Measurements from ENCODE around the gene TRAPPC11. TPM values are rescaled to one million over a fixed set of nuclear protein-coding genes. Genes with fewer than 3 reads are reported as not detected.

Gene TRAPPC11
- total RNA-seq, 2 experiments from 2014 or later = 14.7 to 19.2 TPM

- TF ChIP-seq, protein P1, sequence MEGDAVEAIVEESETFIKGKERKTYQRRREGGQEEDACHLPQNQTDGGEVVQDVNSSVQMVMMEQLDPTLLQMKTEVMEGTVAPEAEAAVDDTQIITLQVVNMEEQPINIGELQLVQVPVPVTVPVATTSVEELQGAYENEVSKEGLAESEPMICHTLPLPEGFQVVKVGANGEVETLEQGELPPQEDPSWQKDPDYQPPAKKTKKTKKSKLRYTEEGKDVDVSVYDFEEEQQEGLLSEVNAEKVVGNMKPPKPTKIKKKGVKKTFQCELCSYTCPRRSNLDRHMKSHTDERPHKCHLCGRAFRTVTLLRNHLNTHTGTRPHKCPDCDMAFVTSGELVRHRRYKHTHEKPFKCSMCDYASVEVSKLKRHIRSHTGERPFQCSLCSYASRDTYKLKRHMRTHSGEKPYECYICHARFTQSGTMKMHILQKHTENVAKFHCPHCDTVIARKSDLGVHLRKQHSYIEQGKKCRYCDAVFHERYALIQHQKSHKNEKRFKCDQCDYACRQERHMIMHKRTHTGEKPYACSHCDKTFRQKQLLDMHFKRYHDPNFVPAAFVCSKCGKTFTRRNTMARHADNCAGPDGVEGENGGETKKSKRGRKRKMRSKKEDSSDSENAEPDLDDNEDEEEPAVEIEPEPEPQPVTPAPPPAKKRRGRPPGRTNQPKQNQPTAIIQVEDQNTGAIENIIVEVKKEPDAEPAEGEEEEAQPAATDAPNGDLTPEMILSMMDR (IDR thresholded peaks at IDR 0.05) = no peak
- Mint-ChIP-seq H3K36me3 (ENCODE audit: low read depth) (peaks cover 34% of the 10 kb centered on the region), H3K4me1 (ENCODE audit: low read depth) (peaks cover 53% of the 10 kb centered on the region), H3K27me3 (no peaks in the 10 kb centered on the region), H3K4me3 (peak overlapping the region; percentile 94), H3K27ac (peak overlapping the region; percentile 93), H3K9me3 (no peaks in the 10 kb centered on the region)
- Histone ChIP-seq H3K4me3 (ENCODE audit: low read length) (peak overlapping the region; percentile 81), H3K27ac (ENCODE audit: low read depth in 1 of 2, low read length in 2 of 2) (peak overlapping the region in 1 of 2 donors; percentile 61), H3K4me1 (ENCODE audit: insufficient read depth, low read length) (peaks cover 24% of the 10 kb centered on the region), H3K27me3 (ENCODE audit: control insufficient read depth in 1 of 2, insufficient read depth in 2 of 2, low read length in 2 of 2) (no peaks in the 10 kb centered on the region), H3K9me3 (ENCODE audit: control insufficient read depth in 1 of 2, insufficient read depth in 1 of 2, low read length in 2 of 2) (no peaks in the 10 kb centered on the region), H3K36me3 (ENCODE audit: insufficient read depth, low read length) (peaks cover 10% of the 10 kb centered on the region)
- CTCF ChIA-PET = no interaction called here
- no peak for ATAC-seq (ENCODE audit: poor library complexity)
- POLR2A ChIA-PET = interaction anchor here (0.9 to 2.1 kb wide), 3 partner anchors 12 to 214 kb away, joined by 3 to 14 read pairs (median 13); partner anchors contain the start of genes CDKN2AIP and ING2
- intact Hi-C loops (cut with DNase I, micrococcal nuclease) = loop anchor here (1.0 to 10.0 kb wide), 6 partner anchors 152 to 1166 kb away; partner anchors contain the start of genes ACSL1 (in 1 of the 2), CDKN2AIP (in 1 of the 2) and ING2 (in 1 of the 2)
- peak in 9 of 14 experiments; percentile 2 to 52 (median 12) for DNase-seq
Observed at GRCh38 chr4:183658362-183659028, 598 bp upstream of the TRAPPC11 start.

- ChIA-PET CTCF (no interaction called here), POLR2A (interaction anchor here (0.6 to 2.1 kb wide), 7 partner anchors 10 to 216 kb away, joined by 3 to 14 read pairs (median 3); partner anchors contain the start of genes CDKN2AIP and ING2)
- ATAC-seq (ENCODE audit: poor library complexity) = no peak
- H3K9me3 Mint-ChIP-seq = no peaks in the 10 kb centered on the region
- Histone ChIP-seq H3K9me3 (ENCODE audit: control insufficient read depth in 1 of 2, insufficient read depth in 1 of 2, low read length in 2 of 2) (no peaks in the 10 kb centered on the region), H3K27ac (ENCODE audit: low read depth in 1 of 2, low read length in 2 of 2) (peak overlapping the region; percentile 74 to 79), H3K4me3 (ENCODE audit: low read length) (peak overlapping the region; percentile 81), H3K36me3 (ENCODE audit: insufficient read depth, low read length) (peaks cover 12% of the 10 kb centered on the region), H3K4me1 (ENCODE audit: insufficient read depth, low read length) (peaks cover 24% of the 10 kb centered on the region), H3K27me3 (ENCODE audit: control insufficient read depth in 1 of 2, insufficient read depth in 2 of 2, low read length in 2 of 2) (no peaks in the 10 kb centered on the region)
- DNase-seq = no peak
- intact Hi-C loops (cut with DNase I, micrococcal nuclease) = loop anchor here (1.0 to 10.0 kb wide), 8 partner anchors 154 to 1165 kb away; partner anchors contain the start of genes ACSL1 (in 1 of the 2), CDKN2AIP (in 1 of the 2), DCTD (in 1 of the 2) and ING2 (in 1 of the 2)
- H3K4me1 Mint-ChIP-seq (ENCODE audit: low read depth) = peaks cover 53% of the 10 kb centered on the region
- H3K36me3 Mint-ChIP-seq (ENCODE audit: low read depth) = peaks cover 30% of the 10 kb centered on the region
- H3K27me3 Mint-ChIP-seq = no peaks in the 10 kb centered on the region
- TF ChIP-seq, protein P1 (IDR thresholded peaks at IDR 0.05) = no peak
- peak overlapping the region; percentile 87 for H3K4me3 Mint-ChIP-seq
- peak overlapping the region; percentile 93 for H3K27ac Mint-ChIP-seq
Observed at GRCh38 chr4:183659872-183660242, 764 bp downstream of the TRAPPC11 start.

GRCh38 chr4:183666088-183666487 lies 7.0 kb downstream of the TRAPPC11 start:
- H3K27me3 ChIP-seq (ENCODE audit: control insufficient read depth in 1 of 2, insufficient read depth in 2 of 2, low read length in 2 of 2) = no peaks in the 10 kb centered on the region
- POLR2A ChIA-PET = no interaction called here
- H3K27ac Mint-ChIP-seq = no peak overlapping the region
- peaks cover 16% of the 10 kb centered on the region for H3K4me1 Mint-ChIP-seq (ENCODE audit: low read depth)
- intact Hi-C loops (cut with DNase I, micrococcal nuclease) = loop anchor here in 1 of 2 experiments (10.0 kb wide), 1 partner anchor 859 kb away; no protein-coding TSS in a partner anchor
- peaks cover 64% of the 10 kb centered on the region for H3K36me3 ChIP-seq (ENCODE audit: insufficient read depth, low read length)
- H3K27ac ChIP-seq (ENCODE audit: low read depth in 1 of 2, low read length in 2 of 2) = no peak overlapping the region
- ATAC-seq (ENCODE audit: poor library complexity) = no peak
- H3K9me3 Mint-ChIP-seq = no peaks in the 10 kb centered on the region
- no peak overlapping the region for H3K4me3 ChIP-seq (ENCODE audit: low read length)
- H3K4me1 ChIP-seq (ENCODE audit: insufficient read depth, low read length) = peaks cover 6% of the 10 kb centered on the region
- H3K36me3 Mint-ChIP-seq (ENCODE audit: low read depth) = peaks cover 66% of the 10 kb centered on the region
- TF ChIP-seq, protein P1 (IDR thresholded peaks at IDR 0.05) = no peak
- DNase-seq = no peak
- H3K9me3 ChIP-seq (ENCODE audit: control insufficient read depth in 1 of 2, insufficient read depth in 1 of 2, low read length in 2 of 2) = no peaks in the 10 kb centered on the region
- H3K4me3 Mint-ChIP-seq = no peak overlapping the region
- H3K27me3 Mint-ChIP-seq = no peaks in the 10 kb centered on the region
- CTCF ChIA-PET = no interaction called here

All from CD4-positive, alpha-beta T cell (primary cell).